Neural progenitor cell (in vitro differentiated cells): ENCODE results near the gene PCDHGA5. TPM values are rescaled to one million over a fixed set of nuclear protein-coding genes. Genes with fewer than 3 reads are reported as not detected.
"Not testable (repeated sequence)": the region's sequence is repeated elsewhere in the genome, so short reads cannot be mapped to it uniquely, and the experiment has no call there.

Experiments
- DNase-seq: peaks from one replicate; pipeline ENCODE4 v3.0.0-alpha.2; 2016; ENCODE audit warnings: low spot score
- H2AFZ ChIP-seq: fragments of 200-600 bp; sonication (generic); replicated peaks from 2 replicates; pipeline ENCODE4 v1.6.1; 2016; ENCODE audit warnings: antibody characterized with exemption
- H3F3A ChIP-seq: fragments of 200-600 bp; sonication (generic); 2 replicates; pipeline ENCODE4 v1.6.1; 2016; ENCODE audit warnings: antibody characterized with exemption, low read depth
- H3K27ac ChIP-seq: fragments of 200-600 bp; sonication (generic); 2 replicates; pipeline ENCODE4 v1.5.1; 2016; ENCODE audit warnings: mild to moderate bottlenecking
- H3K27me3 ChIP-seq: fragments of 200-600 bp; sonication (generic); 2 replicates; pipeline ENCODE4 v1.6.1; 2016; ENCODE audit warnings: mild to moderate bottlenecking, moderate library complexity
- H3K36me3 ChIP-seq: fragments of 200-600 bp; sonication (generic); 2 replicates; pipeline ENCODE4 v1.5.1; 2016
- H3K4me1 ChIP-seq: fragments of 200-600 bp; sonication (generic); 2 replicates; pipeline ENCODE4 v1.6.1; 2016; ENCODE audit warnings: mixed run types
- H3K4me2 ChIP-seq: fragments of 200-600 bp; sonication (generic); 2 replicates; pipeline ENCODE4 v1.6.1; 2016
- H3K4me3 ChIP-seq: fragments of 200-600 bp; sonication (generic); 2 replicates; pipeline ENCODE4 v1.5.1; 2016
- H3K79me2 ChIP-seq: fragments of 200-600 bp; sonication (generic); 2 replicates; pipeline ENCODE4 v1.6.1; 2016; ENCODE audit warnings: low read depth
- H3K9ac ChIP-seq: fragments of 200-600 bp; sonication (generic); 2 replicates; pipeline ENCODE4 v1.6.1; 2016
- H3K9me3 ChIP-seq: fragments of 200-600 bp; sonication (generic); 2 replicates; pipeline ENCODE4 v1.5.1; 2016; ENCODE audit warnings: low read depth
- H4K20me1 ChIP-seq: fragments of 200-600 bp; sonication (generic); 2 replicates; pipeline ENCODE4 v1.6.1; 2016; ENCODE audit warnings: low read depth
- H3K27ac Mint-ChIP-seq: 3 replicates; pipeline ENCODE4 v1.8.0; 2021; ENCODE audit warnings: mixed read lengths
- H3K27me3 Mint-ChIP-seq: 2 replicates; pipeline ENCODE4 v1.8.0; 2022; ENCODE audit warnings: low read depth, mild to moderate bottlenecking, inconsistent platforms, moderate library complexity, mixed read lengths; ENCODE audit not compliant: insufficient read depth
- H3K36me3 Mint-ChIP-seq: 3 replicates; pipeline ENCODE4 v1.8.0; 2021; ENCODE audit warnings: mixed read lengths
- H3K4me1 Mint-ChIP-seq: 3 replicates; pipeline ENCODE4 v1.8.0; 2021; ENCODE audit warnings: mixed read lengths
- H3K4me3 Mint-ChIP-seq: 3 replicates; pipeline ENCODE4 v1.8.0; 2021; ENCODE audit warnings: mild to moderate bottlenecking, moderate library complexity, mixed read lengths
- H3K9me3 Mint-ChIP-seq: 3 replicates; pipeline ENCODE4 v1.8.0; 2020; ENCODE audit warnings: mixed read lengths
- CTCF ChIP-seq: fragments of 200-600 bp; sonication (generic); IDR thresholded peaks from 2 replicates; pipeline ENCODE4 v1.5.1; 2017; ENCODE audit warnings: antibody characterized with exemption, mild to moderate bottlenecking
- EZH2 ChIP-seq: fragments of 200-600 bp; sonication (generic); IDR thresholded peaks from 2 replicates; pipeline ENCODE4 v1.6.1; 2017; ENCODE audit warnings: antibody characterized with exemption, mild to moderate bottlenecking, moderate library complexity
- EZH2phosphoT487 ChIP-seq: fragments of 200-600 bp; sonication (generic); IDR thresholded peaks from 2 replicates; pipeline ENCODE4 v1.6.1; 2017; ENCODE audit warnings: antibody characterized with exemption
- total RNA-seq: library from RNA; depleted of rRNA; stranded (reverse); fragments of >200 nt; gene quantifications from 2 replicates; pipeline ENCODE4 v1.2.3, GENCODE V29; 2015; ENCODE audit warnings: low replicate concordance

The PCDHGA5 gene
- total RNA-seq = 0.71 and 1.3 TPM in 2 replicates

GRCh38 chr5:141363952-141364660, at the start of gene PCDHGA5:
PCDHGA5 (plus strand) TSS chr5:141364162; CDS start chr5:141364331, 169 bp downstream.
- H4K20me1 ChIP-seq = no peaks in the 10 kb centered on the region
- H3K36me3 Mint-ChIP-seq = peaks cover 4% of the 10 kb centered on the region
- no peaks in the 10 kb centered on the region for H3K27me3 ChIP-seq
- no peak within 1 kb of the TSS for H2AFZ ChIP-seq
- H3K4me1 ChIP-seq = no peaks in the 10 kb centered on the region
- no peaks in the 10 kb centered on the region for H3K4me1 Mint-ChIP-seq
- H3K4me3 Mint-ChIP-seq = no peak within 1 kb of the TSS
- H3K9ac ChIP-seq = no peak within 1 kb of the TSS
- peaks cover 13% of the 10 kb centered on the region for H3K9me3 ChIP-seq
- no peak within 1 kb of the TSS for H3K4me3 ChIP-seq
- H3K27ac ChIP-seq = no peak within 1 kb of the TSS
- TF ChIP-seq EZH2phosphoT487 (no peak), CTCF (no peak), EZH2 (no peak)
- H3K9me3 Mint-ChIP-seq = peaks cover 65% of the 10 kb centered on the region
- H3K79me2 ChIP-seq = no peaks in the 10 kb centered on the region
- H3K27me3 Mint-ChIP-seq = peaks cover 4% of the 10 kb centered on the region
- H3K36me3 ChIP-seq = no peaks in the 10 kb centered on the region
- no peak within 1 kb of the TSS for H3K27ac Mint-ChIP-seq
- H3F3A ChIP-seq = no peaks in the 10 kb centered on the region
- H3K4me2 ChIP-seq = no peak within 1 kb of the TSS
- no peak for DNase-seq

DNA sequence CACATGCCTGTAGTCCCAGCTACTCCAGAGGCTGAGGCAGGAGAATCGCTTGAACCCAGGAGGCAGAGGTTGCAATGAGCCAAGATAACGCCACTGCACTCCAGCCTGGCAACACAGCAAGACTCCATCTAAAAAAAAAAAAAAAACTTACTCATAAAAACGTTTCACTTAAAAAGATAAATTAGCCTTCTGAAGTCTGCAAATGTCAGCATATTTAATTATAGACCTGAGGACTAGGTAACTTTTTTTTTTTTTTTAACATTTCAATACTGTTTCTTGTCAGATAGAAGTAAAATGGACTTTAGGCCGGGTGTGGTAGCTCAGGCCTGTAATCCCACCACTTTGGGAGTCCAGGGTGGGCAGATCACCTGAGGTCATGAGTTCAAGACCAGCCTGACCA, 47.0 kb upstream of the PCDHGA5 start:
- not testable (repeated sequence) for H2AFZ ChIP-seq, H3K4me3 Mint-ChIP-seq, H4K20me1 ChIP-seq, H3K9ac ChIP-seq, H3K4me3 ChIP-seq, H3K27ac Mint-ChIP-seq, H3K4me2 ChIP-seq, H3K27me3 Mint-ChIP-seq, H3K4me1 Mint-ChIP-seq, H3K27ac ChIP-seq, H3K4me1 ChIP-seq, H3K27me3 ChIP-seq, DNase-seq
- Mint-ChIP-seq H3K36me3 (peaks cover 76% of the 10 kb centered on the region), H3K9me3 (peaks cover 95% of the 10 kb centered on the region)
- Histone ChIP-seq H3F3A (peaks cover 17% of the 10 kb centered on the region), H3K36me3 (peaks cover 33% of the 10 kb centered on the region), H3K9me3 (peaks cover 26% of the 10 kb centered on the region), H3K79me2 (peaks cover 64% of the 10 kb centered on the region)

- Histone ChIP-seq H3K4me2 (no peak overlapping the region), H3K36me3 (peaks cover 33% of the 10 kb centered on the region), H4K20me1 (no peaks in the 10 kb centered on the region), H2AFZ (no peak overlapping the region), H3K79me2 (peaks cover 45% of the 10 kb centered on the region), H3F3A (peaks cover 17% of the 10 kb centered on the region), H3K4me1 (no peaks in the 10 kb centered on the region), H3K27ac (no peak overlapping the region), H3K9me3 (peaks cover 26% of the 10 kb centered on the region), H3K27me3 (no peaks in the 10 kb centered on the region), H3K9ac (no peak overlapping the region), H3K4me3 (peak overlapping the region; percentile 83)
- TF ChIP-seq CTCF = no peak
- TF ChIP-seq EZH2phosphoT487 = no peak
- no peak for TF ChIP-seq EZH2
- Mint-ChIP-seq H3K4me3 (peak overlapping the region; percentile 98), H3K9me3 (peaks cover 83% of the 10 kb centered on the region), H3K27ac (no peak overlapping the region), H3K4me1 (peaks cover 4% of the 10 kb centered on the region), H3K36me3 (peaks cover 57% of the 10 kb centered on the region), H3K27me3 (peaks cover 8% of the 10 kb centered on the region)
- no peak for DNase-seq
Observed at GRCh38 chr5:141319202-141319601, 44.8 kb upstream of the PCDHGA5 start.

DNA sequence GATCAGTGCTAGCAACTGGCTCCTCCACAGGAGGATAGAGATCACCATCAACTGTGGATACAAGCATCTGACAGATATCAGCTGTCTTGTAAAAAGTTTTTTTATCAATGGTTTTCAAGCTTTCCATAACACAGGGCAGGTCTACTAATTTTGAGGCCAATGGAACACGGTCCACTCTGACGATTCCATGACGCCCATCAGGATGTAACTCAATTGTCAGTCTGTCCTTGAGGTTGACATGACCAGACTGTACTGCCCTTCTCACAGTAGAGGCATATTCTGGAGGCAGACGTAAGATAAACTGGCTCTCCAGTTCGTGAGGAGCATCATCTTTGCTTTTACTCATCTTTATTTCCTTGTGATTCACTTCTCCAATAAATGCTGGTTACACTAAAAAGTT, 44.3 kb upstream of the PCDHGA5 start:
- no peak overlapping the region for H2AFZ ChIP-seq
- H3K27me3 Mint-ChIP-seq = peaks cover 8% of the 10 kb centered on the region
- peaks cover 33% of the 10 kb centered on the region for H3K36me3 ChIP-seq
- H3K4me3 Mint-ChIP-seq = peak overlapping the region; percentile 98
- H3K27ac Mint-ChIP-seq = no peak overlapping the region
- H3K9me3 Mint-ChIP-seq = peaks cover 80% of the 10 kb centered on the region
- H3K4me3 ChIP-seq = peak overlapping the region; percentile 83
- peaks cover 54% of the 10 kb centered on the region for H3K36me3 Mint-ChIP-seq
- peak overlapping the region; percentile 76 for H3K4me2 ChIP-seq
- no peaks in the 10 kb centered on the region for H3K4me1 ChIP-seq
- peaks cover 45% of the 10 kb centered on the region for H3K79me2 ChIP-seq
- no peaks in the 10 kb centered on the region for H3K27me3 ChIP-seq
- H3K27ac ChIP-seq = no peak overlapping the region
- TF ChIP-seq EZH2 = no peak
- no peak for TF ChIP-seq CTCF
- no peak for TF ChIP-seq EZH2phosphoT487
- DNase-seq = no peak
- H4K20me1 ChIP-seq = no peaks in the 10 kb centered on the region
- peaks cover 17% of the 10 kb centered on the region for H3F3A ChIP-seq
- H3K4me1 Mint-ChIP-seq = peaks cover 4% of the 10 kb centered on the region
- peaks cover 26% of the 10 kb centered on the region for H3K9me3 ChIP-seq
- no peak overlapping the region for H3K9ac ChIP-seq
